ENCODE data around the gene SRSF4. TPM values are rescaled to one million over a fixed set of nuclear protein-coding genes. Genes with fewer than 3 reads are reported as not detected.

Gene SRSF4
- total RNA-seq, 1 donor: 30.2 TPM

DNA sequence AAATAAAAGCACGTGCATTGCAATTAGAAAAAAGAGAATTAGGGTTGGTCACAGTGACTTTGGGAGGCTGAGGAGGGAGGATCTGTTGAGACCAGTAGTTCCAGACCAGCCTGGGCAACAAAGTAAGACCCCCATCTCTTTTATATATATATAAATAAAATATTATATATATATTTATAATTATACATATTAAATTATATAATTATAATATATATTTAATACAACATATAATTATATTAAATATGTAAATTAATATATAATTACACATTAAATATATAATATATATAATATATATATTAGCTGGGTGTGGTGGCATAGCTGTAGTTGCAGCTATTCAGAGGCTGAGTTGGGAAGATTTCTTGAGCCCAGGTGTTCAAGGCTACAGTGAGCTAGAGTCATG, 81.2 kb downstream of the SRSF4 start:
- DNase-seq (ENCODE audit: low read depth in 2 of 3, low spot score in 2 of 3): no peak

DNA sequence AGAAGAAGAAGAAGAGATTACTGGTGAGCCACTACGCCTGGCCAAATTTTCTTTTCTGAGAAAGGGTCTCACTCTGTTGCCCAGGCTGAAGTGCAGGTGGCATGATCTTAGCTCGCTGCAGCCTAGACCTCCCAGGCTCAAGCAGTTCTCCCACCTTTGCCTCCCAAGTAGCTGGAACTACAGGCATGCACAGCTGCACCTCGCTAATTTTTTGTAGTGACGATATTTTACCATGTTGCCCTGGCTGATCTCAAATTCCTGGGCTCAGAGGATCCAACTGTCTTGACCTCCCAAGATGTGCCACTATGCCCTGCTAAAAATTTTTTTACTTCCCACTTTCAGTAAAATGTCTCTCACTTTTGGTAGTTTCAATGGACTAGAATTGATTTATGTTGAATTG, 82.4 kb downstream of the SRSF4 start:
- DNase-seq (ENCODE audit: low read depth in 2 of 3, low spot score in 2 of 3): no peak

Small RNA genes lying within 50 kb of the gene (small RNA-seq; reads per million reads assigned to genes)
- not detected for gene RF02271

Other genes with a start within 250 kb of the SRSF4 start
- gene TMEM200B, start 58.0 kb downstream of the SRSF4 start, total RNA-seq: not detected
- 17.8 TPM for gene MECR, start 49.0 kb upstream of the SRSF4 start, total RNA-seq
- 0.27 TPM for gene PTPRU, start 54.6 kb upstream of the SRSF4 start, total RNA-seq